Transverse colon (tissue), 4 donors: ENCODE measurements around the gene ITGA6. TPM values are rescaled to one million over a fixed set of nuclear protein-coding genes. Genes with fewer than 3 reads are reported as not detected.

Source experiments
- DNase-seq: peaks from one replicate; pipeline ENCODE4 v3.0.0-alpha.2; 2019
- H3K27ac ChIP-seq, 4 donors: fragments of 200-600 bp; sonication (generic); 2 replicates each; pipeline ENCODE4 v1.5.1; 2016 to 2018; ENCODE audit warnings: inconsistent platforms in 4 of 4
- H3K27me3 ChIP-seq: fragments of 200-600 bp; sonication (generic); 2 replicates; pipeline ENCODE4 v1.5.1; 2017; ENCODE audit warnings: inconsistent platforms
- H3K36me3 ChIP-seq, 4 donors: fragments of 200-600 bp; sonication (generic); 2 replicates each; pipeline ENCODE4 v1.5.1; 2017 to 2019; ENCODE audit warnings: inconsistent platforms in 4 of 4
- H3K4me1 ChIP-seq, 4 donors: fragments of 200-600 bp; sonication (generic); 2 replicates each; pipeline ENCODE4 v1.5.1; 2017 to 2020; ENCODE audit warnings: inconsistent platforms in 4 of 4
- H3K4me3 ChIP-seq, 4 donors: fragments of 200-600 bp; sonication (generic); 1 replicate in 1 of 4; 2 replicates in 3 of 4; pipeline versions ENCODE4 v1.5.1 to v1.6.1; 2017 to 2019; ENCODE audit warnings: inconsistent platforms in 4 of 4
- H3K9me3 ChIP-seq, 2 donors: fragments of 200-600 bp; sonication (generic); 2 replicates each; pipeline ENCODE4 v1.5.1; 2017 to 2019; ENCODE audit warnings: inconsistent platforms in 2 of 2
- EP300 ChIP-seq: sonication (generic); formaldehyde crosslinking; IDR thresholded peaks from one replicate; pipeline ENCODE4 v1.6.1; 2017; ENCODE audit warnings: antibody characterized with exemption, low read depth
- POLR2A ChIP-seq: fragments of 450-650 bp; IDR thresholded peaks from one replicate; pipeline ENCODE4 v1.6.1; 2016; ENCODE audit warnings: antibody characterized with exemption, mild to moderate bottlenecking, moderate library complexity
- POLR2AphosphoS5 ChIP-seq, 3 donors: sonication (generic); formaldehyde crosslinking; IDR thresholded peaks; one replicate each; pipeline ENCODE4 v1.6.1; 2016; ENCODE audit warnings: antibody characterized with exemption in 3 of 3
- WGBS, 2 donors: methylation state at CpG; one replicate each; pipeline ENCODE4 v1.1.5; 2018; ENCODE audit warnings: low coverage in 1 of 2; 5-methylcytosine and 5-hydroxymethylcytosine counted together
- in situ Hi-C, 4 donors: fragments of 200-750 bp; cut with MboI; loops; one replicate each; pipeline versions ENCODE4 v1.15.0 to v1.15.1; 2017; ENCODE audit warnings: low sequenced_read_pairs in 3 of 4, low pct_ligation_motif_present in 1 of 4, low pct_unique_long_range_greater_than_20kb in 1 of 4
- intact Hi-C: fragments of 100-400 bp; cut with DNase I; formaldehyde crosslinking; loops from one replicate; pipeline ENCODE4 v1.15.1; 2023; ENCODE audit warnings: low total_unique reads
- total RNA-seq, 4 donors: library from RNA; depleted of rRNA; stranded (reverse); fragments of >200 nt; gene quantifications; one replicate each; pipeline ENCODE4 v1.1.0, GENCODE V29; 2016
- TF ChIP-seq, protein P1 (sequence below), 5 experiments: fragments of 200-600 bp in 3 of 5; fragments of 450-650 bp in 2 of 5; sonication (generic) in 3 of 5; IDR thresholded peaks; 1 replicate in 2 of 5; 2 replicates in 3 of 5; pipeline ENCODE4 v1.5.1; 2016 to 2017; ENCODE audit warnings: antibody characterized with exemption in 5 of 5, inconsistent platforms in 3 of 5, mild to moderate bottlenecking in 2 of 5, moderate library complexity in 1 of 5

Gene ITGA6
- total RNA-seq, 4 donors from 2014 or later, result 80.4 to 267 (median 207) TPM

DNA sequence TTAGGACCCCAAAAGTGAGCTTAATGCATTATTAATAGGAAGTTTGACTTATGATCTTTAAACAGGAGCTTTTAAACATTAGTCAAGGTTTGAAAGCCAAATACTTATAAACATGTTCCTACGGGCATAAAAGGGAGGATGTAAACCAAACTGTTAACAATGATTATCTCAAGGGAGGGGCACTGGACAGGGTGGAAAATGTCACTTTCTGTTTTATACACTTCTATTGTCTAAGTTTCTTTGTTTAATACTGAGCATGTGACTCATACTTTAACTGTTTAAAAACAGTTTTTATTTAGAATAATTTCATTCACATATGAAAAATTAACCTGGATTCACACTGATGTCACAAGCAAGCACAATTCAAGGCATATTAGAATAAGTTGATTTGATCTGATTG lies 18.3 kb upstream of the ITGA6 start:
- Histone ChIP-seq H3K27me3 (no peaks in the 10 kb centered on the region), H3K9me3 (no peaks in the 10 kb centered on the region), H3K4me1 (peaks cover 0 to 15% (median 9%) of the 10 kb centered on the region in 4 donors), H3K27ac (peak overlapping the region in 3 of 4 donors; percentile 15 to 24 (median 18)), H3K4me3 (no peak overlapping the region), H3K36me3 (no peaks in the 10 kb centered on the region)
- intact Hi-C loops (no loop called here), in situ Hi-C loops (no loop called here)
- TF ChIP-seq POLR2A, result no peak
- TF ChIP-seq, protein P1, sequence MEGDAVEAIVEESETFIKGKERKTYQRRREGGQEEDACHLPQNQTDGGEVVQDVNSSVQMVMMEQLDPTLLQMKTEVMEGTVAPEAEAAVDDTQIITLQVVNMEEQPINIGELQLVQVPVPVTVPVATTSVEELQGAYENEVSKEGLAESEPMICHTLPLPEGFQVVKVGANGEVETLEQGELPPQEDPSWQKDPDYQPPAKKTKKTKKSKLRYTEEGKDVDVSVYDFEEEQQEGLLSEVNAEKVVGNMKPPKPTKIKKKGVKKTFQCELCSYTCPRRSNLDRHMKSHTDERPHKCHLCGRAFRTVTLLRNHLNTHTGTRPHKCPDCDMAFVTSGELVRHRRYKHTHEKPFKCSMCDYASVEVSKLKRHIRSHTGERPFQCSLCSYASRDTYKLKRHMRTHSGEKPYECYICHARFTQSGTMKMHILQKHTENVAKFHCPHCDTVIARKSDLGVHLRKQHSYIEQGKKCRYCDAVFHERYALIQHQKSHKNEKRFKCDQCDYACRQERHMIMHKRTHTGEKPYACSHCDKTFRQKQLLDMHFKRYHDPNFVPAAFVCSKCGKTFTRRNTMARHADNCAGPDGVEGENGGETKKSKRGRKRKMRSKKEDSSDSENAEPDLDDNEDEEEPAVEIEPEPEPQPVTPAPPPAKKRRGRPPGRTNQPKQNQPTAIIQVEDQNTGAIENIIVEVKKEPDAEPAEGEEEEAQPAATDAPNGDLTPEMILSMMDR (IDR thresholded peaks at IDR 0.05), result no peak
- no peak for TF ChIP-seq POLR2AphosphoS5 (IDR thresholded peaks at IDR 0.05)
- no peak for TF ChIP-seq EP300
- WGBS, 2 donors, result 30 to 33% methylated on average over 1 of the region's 1 CpG
- no peak for DNase-seq

- H3K36me3 ChIP-seq, result no peaks in the 10 kb centered on the region
- in situ Hi-C loops (no loop called here), intact Hi-C loops (no loop called here)
- H3K4me1 ChIP-seq, result peaks cover 0 to 15% (median 9%) of the 10 kb centered on the region in 4 donors
- no peaks in the 10 kb centered on the region for H3K9me3 ChIP-seq
- H3K4me3 ChIP-seq, result no peak overlapping the region
- H3K27me3 ChIP-seq, result no peaks in the 10 kb centered on the region
- 67 to 100% methylated on average over 2 to 5 of the region's 5 CpGs for WGBS, 2 donors
- DNase-seq, result no peak
- no peak overlapping the region for H3K27ac ChIP-seq
- no peak for TF ChIP-seq POLR2A
- TF ChIP-seq, protein P1 (IDR thresholded peaks at IDR 0.05), result no peak
- no peak for TF ChIP-seq POLR2AphosphoS5 (IDR thresholded peaks at IDR 0.05)
- no peak for TF ChIP-seq EP300
Measured at GRCh38 chr2:172412984-172413492, 14.3 kb upstream of the ITGA6 start.

- Histone ChIP-seq H3K36me3 (no peaks in the 10 kb centered on the region), H3K27ac (no peak overlapping the region), H3K4me3 (no peak overlapping the region), H3K4me1 (no peaks in the 10 kb centered on the region), H3K9me3 (no peaks in the 10 kb centered on the region), H3K27me3 (no peaks in the 10 kb centered on the region)
- DNase-seq, result no peak
- 63 to 72% methylated on average over 4 of the region's 4 CpGs for WGBS, 2 donors
- TF ChIP-seq, protein P1 (IDR thresholded peaks at IDR 0.05), result no peak
- no peak for TF ChIP-seq EP300
- intact Hi-C loops, result no loop called here
- in situ Hi-C loops, result no loop called here
Measured at GRCh38 chr2:172415157-172415864, 12.1 kb upstream of the ITGA6 start.

DNA sequence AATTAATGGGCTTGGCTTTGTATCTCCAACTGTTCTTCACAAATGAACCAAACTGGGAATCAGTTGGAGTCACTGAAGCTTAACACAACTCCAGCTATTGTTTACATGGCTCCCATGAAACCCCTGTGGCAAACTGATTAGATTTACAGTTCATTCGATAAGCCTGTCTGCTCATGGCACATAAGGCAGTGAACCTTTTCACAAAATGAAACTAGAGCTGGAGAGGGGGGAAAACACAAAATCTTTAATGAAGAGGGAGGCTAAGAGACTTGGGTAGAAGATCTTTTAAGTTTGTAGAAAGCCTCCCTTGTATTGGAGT lies 11.6 kb upstream of the ITGA6 start:
- no peak for DNase-seq
- Histone ChIP-seq H3K9me3 (no peaks in the 10 kb centered on the region), H3K36me3 (no peaks in the 10 kb centered on the region), H3K4me1 (no peaks in the 10 kb centered on the region), H3K27ac (no peak overlapping the region), H3K4me3 (no peak overlapping the region), H3K27me3 (no peaks in the 10 kb centered on the region)
- in situ Hi-C loops (no loop called here), intact Hi-C loops (no loop called here)
- 96 to 100% methylated on average over 1 of the region's 1 CpG for WGBS, 2 donors
- TF ChIP-seq, protein P1 (IDR thresholded peaks at IDR 0.05), result no peak
